ENCODE measurements around the gene CYP2F1.

Gene CYP2F1

DNA sequence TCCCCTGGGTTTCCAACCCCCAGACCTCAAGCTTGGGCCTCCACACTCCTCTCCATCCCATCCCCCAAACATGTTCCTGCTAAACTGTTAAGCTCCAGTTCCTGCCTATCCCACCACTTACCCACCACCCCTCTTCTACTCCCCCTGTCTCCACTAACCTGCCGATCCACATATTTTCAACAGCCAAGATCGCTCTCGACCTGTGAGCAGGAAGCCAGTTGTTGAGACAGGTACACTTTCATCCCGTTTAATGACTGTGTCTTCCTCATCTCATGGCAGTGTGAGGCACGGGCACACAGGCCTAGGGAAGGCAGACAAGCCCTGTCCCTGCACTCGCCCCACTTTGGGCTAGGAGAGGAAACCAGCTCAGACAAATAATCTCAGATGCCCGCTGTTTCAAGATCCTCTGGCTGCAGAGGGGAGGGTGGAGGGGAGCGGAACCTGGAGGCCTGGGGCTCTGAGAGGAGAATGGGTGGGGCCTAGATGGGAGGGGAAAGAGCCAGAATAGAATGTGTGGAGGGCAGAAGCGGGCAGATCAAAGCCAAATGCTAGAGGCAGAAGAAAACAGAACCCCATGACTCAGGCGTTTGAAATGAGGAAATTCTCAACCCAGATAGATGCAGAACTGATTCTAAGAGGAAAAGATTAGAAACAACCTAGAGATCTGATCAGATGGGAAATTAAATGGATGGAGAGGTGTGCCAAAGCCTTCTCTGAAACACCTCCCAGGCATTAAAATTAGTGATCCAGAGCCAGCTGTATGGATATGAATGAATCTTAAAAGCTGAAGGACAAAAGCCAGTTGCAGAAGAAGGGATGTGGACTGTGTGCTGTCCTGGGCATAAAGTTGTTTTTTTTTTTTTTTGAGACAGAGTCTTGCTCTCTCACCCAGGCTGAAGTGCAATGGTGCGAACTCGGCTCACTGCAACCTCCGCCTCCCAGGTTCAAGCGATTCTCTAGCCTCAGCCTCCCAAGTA, 61.9 kb downstream of the CYP2F1 start:
- peak in 1 of 2 donors; percentile 17 for DNase-seq (ENCODE audit: extremely low read depth in 1 of 2, low read depth in 1 of 2)
